H1 (cell line): ENCODE data around the gene NEUROD1. TPM values are rescaled to one million over a fixed set of nuclear protein-coding genes. Genes with fewer than 3 reads are reported as not detected.

Experiments used
- CHD1 ChIP-seq: IDR thresholded peaks from 2 replicates; pipeline ENCODE4 v1.6.1; 2012; ENCODE audit warnings: low read depth, low read length, improper control_type of control experiment
- CREB1 ChIP-seq: IDR thresholded peaks from 2 replicates; pipeline ENCODE4 v1.6.1; 2012; ENCODE audit warnings: inconsistent platforms
- CTBP2 ChIP-seq: IDR thresholded peaks from 2 replicates; pipeline ENCODE4 v1.7.0; 2011; ENCODE audit warnings: borderline replicate concordance, mild to moderate bottlenecking, moderate library complexity, mixed read lengths, low read length; ENCODE audit not compliant: insufficient read depth, insufficient read length
- CTCF ChIP-seq, 3 experiments: IDR thresholded peaks; 1 replicate in 2 of 3; 2 replicates in 1 of 3; pipeline versions ENCODE4 v1.5.1 to v1.6.1; 2011; ENCODE audit warnings: low read length in 3 of 3, mild to moderate bottlenecking in 3 of 3, inconsistent platforms in 2 of 3, low read depth in 1 of 3, moderate library complexity in 1 of 3; ENCODE audit not compliant: insufficient read depth in 1 of 3; ENCODE audit errors: control extremely low read depth in 1 of 3
- NRF1 ChIP-seq: IDR thresholded peaks from 2 replicates; pipeline ENCODE4 v1.6.1; 2011; ENCODE audit warnings: mild to moderate bottlenecking, low read depth, low read length, improper control_type of control experiment
- RAD21 ChIP-seq, 2 experiments: IDR thresholded peaks in 1 of 2; conservative IDR thresholded peaks in 1 of 2; 2 replicates each; pipeline ENCODE4 v1.6.1; 2011; ENCODE audit warnings: low read depth in 2 of 2, low read length in 2 of 2, improper control_type of control experiment in 1 of 2, inconsistent platforms in 1 of 2, mild to moderate bottlenecking in 1 of 2, moderate library complexity in 1 of 2
- RBBP5 ChIP-seq: IDR thresholded peaks from 2 replicates; pipeline ENCODE4 v1.7.1; 2012; ENCODE audit warnings: low read depth, mild to moderate bottlenecking, inconsistent platforms, low read length, moderate library complexity, borderline replicate concordance
- SIN3A ChIP-seq, 2 experiments: IDR thresholded peaks in 1 of 2; conservative IDR thresholded peaks in 1 of 2; 2 replicates each; pipeline ENCODE4 v1.6.1; 2011 to 2012; ENCODE audit warnings: low read length in 2 of 2, improper control_type of control experiment in 1 of 2, low read depth in 1 of 2, mild to moderate bottlenecking in 1 of 2
- TBP ChIP-seq: IDR thresholded peaks from 2 replicates; pipeline ENCODE4 v1.6.1; 2011; ENCODE audit warnings: low read depth, low read length, improper control_type of control experiment
- YY1 ChIP-seq: IDR thresholded peaks from 2 replicates; pipeline ENCODE4 v1.6.1; 2011; ENCODE audit warnings: low read depth, mild to moderate bottlenecking, low read length
- polyA plus RNA-seq, 7 experiments: library from polyadenylated mRNA; depleted of rRNA in 3 of 7; stranded (reverse) in 5 of 7; unstranded in 2 of 7; fragments of >200 nt in 5 of 7; fragments of 200-250 nt in 2 of 7; gene quantifications; 1 replicate in 5 of 7; 2 replicates in 1 of 7; 4 replicates in 1 of 7; pipeline versions ENCODE4 v1.2.1 to v1.2.3, GENCODE V29; 2011 to 2013; ENCODE audit warnings: missing spikeins in 2 of 7, mixed read lengths in 2 of 7
- total RNA-seq: library from RNA; stranded (reverse); fragmentation: NEBNext Ultra II Directional; extraction: Animal tissue kit (Norgen Biotek cat#: 25700); gene quantifications from 2 replicates; pipeline ENCODE4 v1.2.1, GENCODE V29; 2021
- TF ChIP-seq, protein P1 (sequence below): IDR thresholded peaks from 2 replicates; pipeline ENCODE4 v1.6.1; 2012; ENCODE audit warnings: low read length, inconsistent platforms

Gene NEUROD1
- total and polyA plus RNA-seq, 2 of the 8 experiments (the other 6 are each of a cell fraction or from before 2014, with no cell fraction given) = 0.08 TPM; not detected in 1

DNA sequence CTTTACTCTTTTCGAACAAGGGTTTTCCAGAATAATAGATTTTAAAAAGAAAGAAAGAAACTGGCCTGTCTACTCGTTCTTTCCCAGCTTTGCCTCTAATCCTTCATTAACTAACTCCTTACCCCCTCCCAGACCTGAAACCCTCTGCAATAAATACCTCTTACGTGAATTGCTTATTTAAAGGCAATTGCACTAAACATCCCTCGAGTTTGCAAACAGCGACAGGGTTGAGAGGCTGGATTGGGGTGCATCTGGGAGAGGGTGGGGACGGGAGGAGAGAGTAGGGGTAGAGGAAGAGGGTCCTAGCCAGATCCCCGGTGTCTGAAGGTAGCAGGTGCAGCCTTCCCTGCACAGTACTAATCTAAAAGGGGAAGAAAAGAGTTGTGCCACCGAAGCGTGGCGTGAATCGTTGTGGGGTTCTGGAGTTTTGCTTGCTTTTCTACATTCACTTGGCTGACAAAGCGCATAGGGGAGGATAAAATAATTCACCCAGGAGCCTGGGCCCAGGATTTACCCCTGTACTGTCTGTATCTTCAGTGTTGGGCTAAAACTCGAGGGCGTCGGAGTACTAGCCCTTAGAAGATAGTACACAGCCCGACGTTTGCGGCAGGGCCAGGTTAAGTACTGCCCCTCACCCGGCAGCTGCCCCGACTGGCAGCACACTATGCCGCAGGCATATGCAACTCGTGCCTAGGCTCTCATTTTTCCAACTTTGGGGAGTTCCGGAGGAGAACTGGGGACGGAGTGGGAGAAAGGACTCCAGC, 1.9 kb upstream of the NEUROD1 start (continued):
- TF ChIP-seq CTCF (IDR thresholded peaks at IDR 0.05; ENCODE audit: control extremely low read depth in 1 of 3, insufficient read depth in 1 of 3, low read depth in 1 of 3, low read length in 3 of 3) (no peak), CTBP2 (no peak), RBBP5 (no peak), YY1 (no peak), CHD1 (no peak), SIN3A (conservative IDR thresholded peaks at IDR 0.05 in 1 of 2, IDR thresholded peaks at IDR 0.05 in 1 of 2; ENCODE audit: low read depth in 1 of 2, low read length in 2 of 2) (no peak), NRF1 (no peak), RAD21 (IDR thresholded peaks at IDR 0.05 in 1 of 2, conservative IDR thresholded peaks at IDR 0.05 in 1 of 2; ENCODE audit: low read depth in 2 of 2, low read length in 2 of 2) (no peak), CREB1 (no peak), TBP (no peak)
- TF ChIP-seq, protein P1, sequence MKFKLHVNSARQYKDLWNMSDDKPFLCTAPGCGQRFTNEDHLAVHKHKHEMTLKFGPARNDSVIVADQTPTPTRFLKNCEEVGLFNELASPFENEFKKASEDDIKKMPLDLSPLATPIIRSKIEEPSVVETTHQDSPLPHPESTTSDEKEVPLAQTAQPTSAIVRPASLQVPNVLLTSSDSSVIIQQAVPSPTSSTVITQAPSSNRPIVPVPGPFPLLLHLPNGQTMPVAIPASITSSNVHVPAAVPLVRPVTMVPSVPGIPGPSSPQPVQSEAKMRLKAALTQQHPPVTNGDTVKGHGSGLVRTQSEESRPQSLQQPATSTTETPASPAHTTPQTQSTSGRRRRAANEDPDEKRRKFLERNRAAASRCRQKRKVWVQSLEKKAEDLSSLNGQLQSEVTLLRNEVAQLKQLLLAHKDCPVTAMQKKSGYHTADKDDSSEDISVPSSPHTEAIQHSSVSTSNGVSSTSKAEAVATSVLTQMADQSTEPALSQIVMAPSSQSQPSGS = no peak
